ENCODE data around the gene GINS1.
A peak's percentile ranks its signal among the peaks of the same experiment; 100 is the strongest.
"Not testable (repeated sequence)": the region's sequence is repeated elsewhere in the genome, so short reads cannot be mapped to it uniquely, and the experiment has no call there.

GINS1 gene

DNA sequence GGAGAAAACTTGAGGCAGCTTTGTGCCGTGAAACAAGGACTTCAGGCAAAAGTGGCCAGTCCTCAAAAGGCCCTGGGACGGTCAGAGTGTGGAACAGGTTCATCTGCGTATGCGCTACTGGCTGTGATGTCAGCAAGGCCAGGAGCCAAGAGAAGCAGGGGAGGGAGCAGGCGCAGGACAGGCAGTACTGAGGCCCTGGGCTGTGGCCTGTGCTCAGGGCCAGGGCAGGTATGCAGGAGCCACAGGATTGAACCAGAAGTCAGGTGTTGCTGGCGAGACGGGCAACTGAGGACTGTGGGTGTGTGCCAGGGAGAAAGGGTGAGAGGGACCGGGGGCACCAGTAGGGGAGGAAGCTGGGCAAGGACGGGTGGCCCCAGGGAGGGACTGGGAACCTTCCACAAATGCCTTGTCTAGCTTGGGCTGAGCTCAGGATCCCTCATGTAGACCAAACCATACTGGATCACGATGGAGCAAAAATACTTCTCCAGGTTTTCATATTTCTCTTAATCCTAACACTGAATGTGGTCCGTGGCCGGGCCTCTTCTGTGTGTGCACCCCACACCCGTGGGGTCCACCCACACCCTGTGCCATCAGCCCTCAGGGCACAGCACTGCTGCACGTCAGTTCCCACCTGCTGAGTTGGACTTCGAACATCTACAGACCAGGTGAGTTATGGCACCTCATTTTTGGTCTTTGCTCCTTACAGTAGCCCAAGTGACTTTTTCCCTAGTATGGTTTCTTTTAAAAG, 46.9 kb downstream of the GINS1 start:
- no peak for DNase-seq (ENCODE audit: low spot score)

DNA sequence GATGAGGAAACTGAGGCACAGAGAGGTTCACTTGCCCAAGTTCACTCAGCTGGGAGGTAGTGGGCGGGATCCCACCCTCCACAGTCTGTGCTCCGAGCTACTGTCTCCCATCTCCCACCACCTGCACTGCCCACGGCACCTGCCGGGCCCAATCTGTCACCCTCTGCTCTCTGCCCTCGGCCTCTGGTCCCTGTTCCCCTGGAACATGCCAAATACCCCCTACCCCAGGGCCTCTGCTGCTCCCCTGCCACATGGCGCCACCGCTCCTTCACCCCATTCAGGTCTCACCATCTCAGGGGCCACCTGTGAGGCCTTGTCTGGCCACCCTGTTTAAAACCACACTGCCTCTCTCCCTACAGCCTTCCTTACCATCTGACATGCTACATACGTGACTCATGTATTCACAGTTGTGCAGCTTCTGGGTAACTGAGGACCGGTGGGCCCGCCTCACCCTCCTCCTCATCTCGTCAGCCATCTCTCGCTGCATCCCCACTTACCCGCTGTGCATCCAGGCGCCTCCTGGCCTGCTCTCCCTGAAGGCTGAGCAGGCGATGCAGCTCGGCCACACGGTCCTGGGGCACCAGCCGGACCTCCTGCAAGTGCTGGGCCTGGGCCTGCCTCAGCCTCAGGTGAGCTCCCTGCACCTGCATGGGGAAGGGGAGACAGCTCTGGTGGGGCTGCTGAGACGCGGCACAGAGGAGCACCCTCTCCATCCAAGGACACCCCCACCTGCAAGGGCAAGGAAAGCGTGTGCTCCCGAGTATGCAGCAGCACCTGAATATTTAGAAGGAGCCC, 50.6 kb downstream of the GINS1 start:
- no peak for DNase-seq (ENCODE audit: low spot score)

DNA sequence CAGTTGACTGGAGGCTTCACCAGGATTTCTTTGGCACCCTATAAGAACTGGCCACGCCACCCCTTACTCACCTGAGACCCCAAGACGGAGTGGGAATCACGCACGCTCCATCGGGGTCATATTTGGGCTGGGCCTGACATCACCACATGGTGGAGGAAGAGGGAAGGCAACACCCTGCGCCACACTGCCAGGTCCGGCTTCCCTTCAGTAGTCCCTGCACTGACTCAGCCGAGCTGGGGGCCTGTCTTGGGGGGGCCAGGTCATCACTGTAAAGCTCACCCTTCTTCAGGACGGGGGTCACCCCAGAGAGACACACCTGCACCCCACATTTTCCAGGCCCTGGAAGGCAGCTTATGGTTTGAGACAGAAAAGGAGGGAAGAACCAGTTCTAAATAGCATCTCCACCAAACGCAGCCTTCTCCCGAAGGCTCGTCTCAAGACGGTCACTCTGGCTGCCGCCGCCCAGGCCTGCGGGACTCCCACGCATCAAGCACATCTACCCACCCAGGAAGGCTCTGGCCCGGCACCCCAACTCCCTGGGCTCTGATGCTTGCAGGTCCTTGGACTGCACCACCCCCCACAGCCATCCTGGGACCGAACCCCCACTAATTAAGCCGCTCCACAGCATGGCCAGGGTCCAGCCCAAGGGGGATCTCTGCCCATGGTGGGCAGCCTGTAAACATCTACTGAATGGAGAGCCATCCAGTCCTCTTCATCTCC, 51.8 kb downstream of the GINS1 start:
- DNase-seq (ENCODE audit: low spot score), result no peak

DNA sequence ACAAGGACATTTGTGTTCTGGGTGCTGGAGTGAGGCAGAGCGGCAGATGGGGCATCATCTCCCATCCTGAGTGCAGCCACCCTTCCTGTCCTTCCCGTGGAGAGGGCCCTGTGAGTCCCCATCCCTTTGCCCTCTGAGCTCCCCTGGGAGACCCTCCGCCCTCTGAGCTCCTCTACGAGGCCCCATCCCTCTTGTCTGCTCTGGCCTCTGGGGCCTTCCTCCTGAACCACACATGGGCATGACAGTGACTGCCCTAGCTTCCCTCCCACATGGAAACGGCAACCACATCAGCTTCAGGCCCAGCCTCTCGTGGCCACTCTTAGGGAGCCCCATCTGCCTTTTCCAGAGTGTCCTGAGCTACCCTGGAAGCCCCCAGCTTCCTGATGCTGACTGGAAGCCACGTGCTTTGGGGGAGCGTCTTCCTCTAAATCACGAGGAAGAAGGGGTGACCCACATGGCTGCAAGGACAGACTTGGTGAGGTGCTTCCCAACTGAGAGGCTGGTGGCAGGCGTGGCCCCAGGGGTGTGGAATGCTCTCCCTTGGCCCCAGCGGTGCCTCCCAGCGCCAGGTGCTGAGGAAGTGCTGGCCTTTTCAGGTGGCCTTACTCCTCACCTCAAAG, 52.6 kb downstream of the GINS1 start:
- no peak for DNase-seq (ENCODE audit: low spot score)

DNA sequence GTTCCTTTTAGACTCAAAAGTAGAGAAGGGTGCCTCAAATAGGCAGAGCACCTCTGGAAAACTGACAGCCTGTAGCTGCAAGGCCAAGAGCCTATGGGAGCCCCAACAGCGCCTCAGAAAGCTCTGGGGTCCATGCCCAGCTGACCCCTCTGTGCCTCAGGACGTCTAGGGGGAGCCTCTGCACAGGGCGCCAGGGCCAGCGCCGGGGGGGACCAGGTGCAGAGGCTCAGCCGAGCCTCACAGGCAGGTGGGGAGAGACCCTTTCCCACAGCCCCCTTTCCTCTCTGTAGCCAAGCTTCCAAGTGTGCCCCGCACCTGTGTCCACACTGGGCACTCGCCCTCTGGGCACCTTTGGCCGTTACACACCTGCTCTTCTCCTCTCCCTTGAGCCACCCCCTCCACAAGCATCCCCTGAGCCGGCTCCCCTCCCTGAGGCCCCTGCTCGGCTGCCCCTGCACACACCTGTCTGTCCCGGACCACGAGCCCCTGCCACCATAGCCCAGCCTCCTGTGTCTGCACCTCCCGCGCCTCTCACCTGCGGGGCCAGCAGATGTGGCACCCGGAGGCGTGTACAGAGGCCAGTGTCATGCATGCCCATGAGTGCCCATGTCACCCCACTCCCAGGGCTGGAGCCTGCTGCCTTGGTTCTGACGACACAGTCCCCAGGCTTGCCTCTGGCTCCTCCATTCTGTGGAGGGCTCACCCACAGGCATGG, 53.2 kb downstream of the GINS1 start:
- DNase-seq (ENCODE audit: low spot score), result no peak

DNA sequence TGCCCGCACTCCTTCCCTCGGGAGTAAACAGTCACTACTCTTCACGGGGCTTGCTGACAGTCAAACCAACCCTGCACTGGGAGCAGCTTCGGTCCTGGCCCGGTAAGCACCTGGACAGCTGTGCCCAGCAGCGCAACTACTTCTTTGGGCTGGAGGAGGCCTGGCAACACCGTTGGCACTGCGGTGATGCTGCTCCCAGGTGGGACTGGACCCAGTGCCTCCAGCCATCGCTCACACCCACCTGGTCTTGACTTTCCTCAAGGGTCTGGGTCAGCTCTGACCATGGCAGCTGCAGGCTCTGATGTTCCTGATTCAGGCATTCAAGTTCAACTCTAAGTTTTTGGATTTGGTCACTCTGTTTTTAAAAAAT, 53.8 kb downstream of the GINS1 start:
- DNase-seq (ENCODE audit: low spot score), result no peak

DNA sequence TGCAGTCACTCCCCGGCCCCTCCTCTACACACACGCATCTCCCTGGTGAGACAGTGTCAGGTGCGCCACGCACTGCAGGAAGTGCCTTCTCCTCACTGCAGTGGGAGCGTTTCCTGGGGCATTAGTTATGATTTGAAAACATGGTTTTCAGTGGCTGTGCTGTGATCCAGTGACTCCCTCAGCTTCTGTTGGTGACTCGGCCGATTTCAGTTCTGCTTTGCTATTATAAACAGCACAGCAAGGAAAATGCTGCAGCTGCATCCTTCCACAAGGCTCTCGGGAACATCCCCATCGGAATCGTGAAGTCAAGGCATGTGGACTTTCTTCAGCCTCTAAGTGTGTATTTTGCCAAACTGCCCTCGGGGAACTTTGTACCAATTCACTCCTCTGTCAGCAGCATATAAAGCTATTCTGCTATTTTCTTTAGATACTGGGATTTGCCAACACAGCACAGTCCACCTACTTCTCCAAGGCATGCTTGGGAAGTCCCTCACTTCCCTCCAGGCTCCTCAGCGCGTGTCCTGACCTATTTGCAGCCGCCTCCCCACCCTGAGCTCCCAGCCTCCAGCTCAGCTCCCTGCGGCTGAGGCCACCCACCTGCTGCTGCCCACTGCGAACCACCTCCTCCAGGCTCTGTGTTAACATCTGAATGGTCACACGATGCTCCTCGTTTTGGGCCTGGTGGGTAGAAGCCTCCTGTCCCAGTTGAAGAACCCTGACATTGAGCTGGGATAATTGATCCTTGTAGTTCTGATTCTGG, 54.5 kb downstream of the GINS1 start:
- no peak for DNase-seq (ENCODE audit: low spot score)

DNA sequence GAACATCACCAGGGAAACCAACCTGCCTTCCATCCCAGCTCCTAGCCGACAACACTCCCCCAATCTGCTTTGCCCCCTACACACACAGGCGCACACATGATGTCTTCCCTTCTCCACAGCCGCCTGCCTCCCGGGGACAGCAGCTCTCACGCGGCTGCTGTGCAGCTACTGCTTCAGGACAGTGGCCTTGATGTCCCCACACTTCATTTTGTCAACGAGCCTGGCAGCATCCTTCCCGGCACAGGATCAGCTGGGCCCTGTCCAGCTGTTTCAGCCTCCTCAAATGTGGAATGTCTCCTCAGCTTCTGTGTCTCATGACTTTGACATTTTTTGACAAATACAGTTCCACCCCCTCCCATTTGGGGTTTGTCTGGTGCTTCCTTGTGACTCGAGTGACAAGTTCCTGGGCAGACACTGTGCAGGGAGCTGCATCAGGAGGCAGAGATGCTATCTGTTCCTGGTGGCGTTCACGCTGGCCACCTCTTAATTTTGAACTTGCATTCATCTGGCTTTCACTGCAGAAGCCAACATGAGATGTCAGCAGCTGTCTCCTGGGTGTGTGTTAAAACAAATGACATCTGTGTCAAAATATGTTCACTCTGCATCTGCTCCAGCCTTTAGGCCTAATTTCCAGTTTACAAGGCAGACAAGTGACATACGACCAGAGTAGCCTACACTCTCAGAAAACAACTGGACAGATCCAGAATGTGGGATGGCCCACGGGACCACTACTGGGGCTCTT, 57.2 kb downstream of the GINS1 start:
- no peak for DNase-seq (ENCODE audit: low spot score)

DNA sequence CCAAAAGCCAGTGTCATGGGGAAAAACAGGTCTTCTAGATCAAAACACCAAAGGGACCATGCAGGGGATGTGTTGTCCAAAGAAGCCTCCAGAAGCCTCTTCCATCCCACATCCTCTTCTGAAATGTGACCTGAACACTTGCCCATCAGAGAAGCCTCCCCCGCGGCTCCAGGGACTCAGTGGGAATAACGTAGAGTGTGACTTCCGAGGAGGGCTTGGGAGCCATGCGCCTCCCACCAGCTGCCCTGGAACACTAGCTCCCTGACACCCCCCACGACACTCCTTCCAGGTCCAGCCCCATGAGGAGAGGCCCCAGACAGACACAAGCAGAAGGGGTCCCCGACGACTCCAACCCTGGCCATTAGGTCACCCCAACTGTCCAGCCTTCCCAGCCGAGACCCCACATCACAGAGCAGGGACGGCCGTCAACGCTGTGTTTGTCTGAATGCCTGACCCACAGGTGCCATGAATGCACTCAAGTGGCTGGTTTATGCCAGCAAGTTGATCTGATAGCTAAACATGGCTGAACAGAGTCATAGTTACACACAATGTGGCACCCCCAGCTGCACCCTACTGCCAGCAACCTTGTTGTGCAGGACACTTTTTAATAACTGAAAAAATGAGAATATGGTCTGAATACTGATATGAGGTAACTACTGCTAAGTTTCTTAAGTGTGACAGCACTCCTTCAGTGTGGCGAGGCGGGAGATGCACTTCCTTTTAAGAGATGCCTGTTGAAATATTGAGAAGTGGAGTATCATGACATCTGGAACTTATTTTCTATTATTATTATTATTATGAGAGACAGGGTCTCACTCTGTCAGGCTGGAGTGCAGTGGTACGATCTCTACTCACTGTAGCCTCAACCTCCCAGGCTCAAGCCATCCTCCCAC, 58.0 kb downstream of the GINS1 start:
- DNase-seq (ENCODE audit: low spot score), result no peak

DNA sequence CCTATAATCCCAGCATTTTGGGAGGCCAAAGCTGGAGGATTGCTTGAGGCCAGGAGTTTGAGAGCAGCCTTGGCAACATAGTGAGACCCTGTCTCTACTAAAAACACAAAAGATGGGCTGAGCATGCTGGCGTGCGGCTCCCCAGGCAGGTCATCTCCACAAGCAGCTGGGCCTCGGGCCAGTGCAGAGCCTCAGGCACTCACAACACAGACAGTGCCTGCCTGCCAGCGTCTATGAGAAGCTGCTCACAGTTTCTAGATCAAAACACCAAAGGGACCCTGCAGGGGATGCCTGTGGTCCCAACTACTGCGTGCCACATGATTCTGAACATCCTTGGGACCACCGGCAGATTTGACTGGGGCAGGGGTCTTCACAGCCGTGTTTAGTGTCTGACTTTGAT, 59.4 kb downstream of the GINS1 start:
- DNase-seq (ENCODE audit: low spot score), result no peak

DNA sequence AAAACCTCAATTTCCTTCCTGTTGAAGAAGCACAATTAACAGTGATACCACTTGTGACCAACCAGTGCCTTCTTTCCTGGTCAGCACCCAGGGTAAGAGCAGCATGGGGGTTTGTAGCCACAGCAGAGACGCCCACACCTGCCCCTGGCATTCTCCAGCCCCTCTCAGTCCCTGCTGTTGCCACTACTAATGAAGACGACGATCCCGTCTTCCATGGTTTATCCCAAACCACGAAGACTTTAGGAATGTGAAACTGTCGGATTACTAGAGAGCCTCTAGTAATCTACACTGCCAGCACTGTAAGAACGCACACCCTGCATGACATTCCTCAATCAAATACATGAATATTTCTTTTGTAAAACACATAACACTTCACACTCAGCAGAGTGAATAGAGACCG, 60.0 kb downstream of the GINS1 start:
- DNase-seq (ENCODE audit: low spot score), result no peak

DNA sequence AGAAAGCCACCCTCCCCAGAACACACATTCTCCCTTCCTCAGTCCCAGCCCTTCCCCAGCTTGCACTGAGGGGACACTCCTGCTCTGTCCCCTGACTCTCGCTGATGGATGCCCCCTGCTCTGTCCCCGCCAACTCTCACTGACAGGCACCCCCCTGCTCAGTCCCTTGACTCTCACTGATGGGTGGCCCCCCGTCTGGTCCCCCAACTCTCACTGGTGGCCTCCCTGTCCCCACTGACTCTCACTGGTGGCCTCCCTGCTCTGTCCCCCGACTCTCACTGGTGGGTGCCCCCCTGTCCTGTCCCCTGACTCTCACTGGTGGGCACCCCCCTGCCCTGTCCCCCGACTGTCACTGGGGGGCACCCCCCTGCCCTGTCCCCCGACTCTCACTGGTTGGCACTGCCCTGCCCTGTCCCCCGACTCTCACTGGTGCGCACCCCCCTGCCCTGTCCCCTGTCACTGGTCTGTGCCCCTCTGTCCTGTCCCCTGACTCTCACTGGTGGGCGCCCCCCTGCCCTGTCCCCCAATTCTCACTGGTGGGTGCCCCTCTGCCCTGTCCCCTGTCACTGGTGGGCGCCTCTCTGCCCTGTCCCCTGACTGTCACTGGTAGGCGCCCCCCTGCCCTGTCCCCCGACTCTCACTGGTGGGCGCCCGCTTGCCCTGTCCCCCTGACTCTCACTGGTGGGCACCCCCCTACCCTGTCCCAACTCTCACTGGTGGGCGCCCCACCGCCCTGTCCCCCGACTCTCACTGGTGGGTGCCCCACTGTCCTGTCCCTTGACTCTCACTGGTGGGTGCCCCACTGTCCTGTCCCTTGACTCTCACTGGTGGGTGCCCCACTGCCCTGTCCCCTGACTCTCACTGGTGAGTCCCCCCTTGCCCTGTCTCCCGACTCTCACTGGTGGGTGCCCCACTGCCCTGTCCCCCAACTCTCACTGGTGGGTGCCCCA, 60.9 kb downstream of the GINS1 start:
- no peak for DNase-seq (ENCODE audit: low spot score)

DNA sequence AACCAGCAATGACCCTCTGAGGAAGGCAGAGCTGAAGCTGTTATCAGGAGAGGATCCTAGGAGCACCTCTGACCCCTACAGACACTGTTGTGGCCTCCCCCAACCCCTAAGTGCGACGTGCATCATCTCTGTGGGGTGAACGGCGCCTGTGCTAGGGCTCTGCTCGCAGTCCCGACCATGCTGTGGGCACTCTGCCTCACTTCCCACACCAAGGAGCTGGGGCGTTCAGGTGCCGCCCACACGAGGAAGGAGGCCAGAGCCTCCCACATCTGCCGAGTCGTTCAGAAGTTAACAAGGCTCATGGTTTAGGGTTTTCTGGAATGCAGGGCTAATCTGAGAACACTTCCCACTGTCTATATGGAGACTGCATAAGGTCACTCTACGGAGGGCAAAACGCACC, 62.1 kb downstream of the GINS1 start:
- no peak for DNase-seq (ENCODE audit: low spot score)

DNA sequence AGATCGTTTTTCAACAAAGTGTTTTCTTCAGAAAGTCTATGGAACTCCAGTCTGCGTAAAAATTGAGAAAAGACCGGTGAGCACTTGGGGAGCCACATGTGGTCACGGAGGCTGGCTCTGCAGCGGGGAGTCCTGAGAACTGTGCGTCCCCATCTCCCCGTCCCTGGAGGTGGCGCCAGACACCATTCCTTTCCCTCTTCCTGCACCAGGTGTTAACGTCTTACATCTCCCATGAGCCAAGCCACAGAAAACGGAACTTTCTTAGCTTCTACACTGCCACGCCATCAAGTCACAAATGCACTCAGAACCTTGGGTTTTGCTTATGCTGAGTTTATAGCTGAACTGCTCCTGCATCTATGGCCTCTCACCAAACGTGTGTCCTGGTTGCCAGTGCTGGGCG, 62.6 kb downstream of the GINS1 start:
- DNase-seq (ENCODE audit: low spot score), result peak; percentile 41

DNA sequence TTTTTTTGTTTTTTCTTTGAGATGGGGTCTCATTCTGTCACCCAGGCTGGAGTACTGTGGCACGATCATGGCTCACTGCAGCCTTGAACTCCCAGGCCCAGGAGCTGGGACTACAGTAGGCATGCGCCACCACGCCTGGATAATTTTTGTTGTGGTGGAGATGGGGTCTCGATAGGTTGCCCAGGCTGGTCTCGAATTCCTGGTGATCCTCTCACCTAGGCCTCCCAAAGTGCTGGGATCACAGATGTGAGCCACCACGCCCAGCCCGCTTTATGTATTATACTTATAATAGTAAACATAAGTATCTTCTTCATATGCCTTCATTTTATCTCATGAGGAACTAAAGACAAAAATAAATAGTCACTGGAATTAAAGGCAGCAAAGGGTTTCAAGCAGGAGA, 63.5 kb downstream of the GINS1 start:
- DNase-seq (ENCODE audit: low spot score), result no peak

DNA sequence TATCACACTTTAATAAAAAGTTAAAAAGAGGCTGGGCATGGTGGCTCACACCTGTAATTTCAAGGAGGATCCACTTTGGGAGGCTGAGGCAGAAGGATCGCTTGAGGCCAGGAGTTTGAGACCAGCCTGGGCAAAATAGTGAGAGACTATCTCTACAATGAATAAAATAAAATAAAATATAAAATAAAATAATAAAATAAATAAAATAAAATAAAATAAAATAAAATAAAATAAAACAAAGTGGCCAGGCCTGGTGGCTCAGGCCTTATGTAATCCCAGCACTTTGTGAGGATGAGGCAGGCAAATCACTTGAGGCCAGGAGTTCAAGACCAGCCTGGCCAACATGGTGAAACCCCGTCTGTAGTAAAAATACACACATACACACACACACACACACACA, 65.8 kb downstream of the GINS1 start:
- not testable (repeated sequence) for DNase-seq (ENCODE audit: low spot score)

DNA sequence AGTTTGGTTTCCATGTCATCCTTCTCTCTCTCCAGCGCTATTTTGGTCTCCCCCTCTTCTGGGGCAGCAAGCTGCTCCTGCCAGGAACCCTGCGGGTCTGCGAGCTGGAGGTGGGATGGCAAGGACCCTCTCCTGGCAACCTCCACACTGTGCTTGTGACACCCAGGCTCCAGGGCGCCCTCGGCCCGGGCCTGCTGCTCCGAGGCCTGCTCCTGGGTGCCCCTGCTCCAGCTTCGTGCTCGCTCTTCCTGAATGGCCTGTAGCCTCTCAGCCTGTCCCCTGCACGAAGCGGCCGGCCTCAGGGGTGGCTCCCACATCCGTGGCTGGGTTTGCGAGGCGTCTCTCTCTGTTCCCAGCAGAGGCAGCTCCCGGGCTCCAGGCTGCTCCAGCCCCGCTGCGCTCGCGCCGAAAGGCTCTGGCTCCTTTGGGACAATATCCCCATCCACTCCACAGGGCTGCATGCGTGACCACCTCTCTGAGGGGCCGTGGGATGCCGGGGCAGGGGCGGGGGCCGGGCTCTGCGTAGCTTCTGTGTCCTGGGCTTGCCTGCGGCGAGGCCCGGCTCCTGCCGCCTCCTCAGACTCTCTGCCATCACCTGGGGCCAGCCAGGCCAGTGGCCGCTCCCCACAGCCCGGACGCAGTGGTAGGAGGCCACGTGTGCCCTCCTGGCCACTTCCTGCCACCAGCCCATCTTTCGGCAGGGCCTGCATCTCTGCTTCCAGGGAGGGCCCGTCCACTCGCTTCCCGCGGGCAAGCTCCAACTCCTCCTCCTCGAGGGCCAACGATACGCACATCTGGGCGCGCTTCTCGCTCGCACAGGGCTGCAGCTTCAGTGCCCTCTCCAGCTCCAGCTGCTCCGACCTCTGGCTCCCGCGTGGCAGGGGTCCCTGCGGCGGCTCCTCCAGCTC, 68.9 kb downstream of the GINS1 start:
- DNase-seq (ENCODE audit: low spot score), result no peak
